GM18505 (cell line): ENCODE measurements around the gene LAS1L.
A peak's percentile ranks its signal among the peaks of the same experiment; 100 is the strongest.
"Not testable (repeated sequence)": the region's sequence is repeated elsewhere in the genome, so short reads cannot be mapped to it uniquely, and the experiment has no call there.

Experiments
- ATAC-seq: cut with Tn5 transposase; IDR thresholded peaks from one replicate; pipeline ENCODE4 v1.9.1; 2021; ENCODE audit not compliant: unreplicated experiment
- POLR2A ChIP-seq: IDR thresholded peaks from 4 replicates; pipeline ENCODE4 v1.6.1; 2011; ENCODE audit warnings: borderline replicate concordance; ENCODE audit not compliant: insufficient read depth, insufficient read length; ENCODE audit errors: extremely low read depth

LAS1L gene

DNA sequence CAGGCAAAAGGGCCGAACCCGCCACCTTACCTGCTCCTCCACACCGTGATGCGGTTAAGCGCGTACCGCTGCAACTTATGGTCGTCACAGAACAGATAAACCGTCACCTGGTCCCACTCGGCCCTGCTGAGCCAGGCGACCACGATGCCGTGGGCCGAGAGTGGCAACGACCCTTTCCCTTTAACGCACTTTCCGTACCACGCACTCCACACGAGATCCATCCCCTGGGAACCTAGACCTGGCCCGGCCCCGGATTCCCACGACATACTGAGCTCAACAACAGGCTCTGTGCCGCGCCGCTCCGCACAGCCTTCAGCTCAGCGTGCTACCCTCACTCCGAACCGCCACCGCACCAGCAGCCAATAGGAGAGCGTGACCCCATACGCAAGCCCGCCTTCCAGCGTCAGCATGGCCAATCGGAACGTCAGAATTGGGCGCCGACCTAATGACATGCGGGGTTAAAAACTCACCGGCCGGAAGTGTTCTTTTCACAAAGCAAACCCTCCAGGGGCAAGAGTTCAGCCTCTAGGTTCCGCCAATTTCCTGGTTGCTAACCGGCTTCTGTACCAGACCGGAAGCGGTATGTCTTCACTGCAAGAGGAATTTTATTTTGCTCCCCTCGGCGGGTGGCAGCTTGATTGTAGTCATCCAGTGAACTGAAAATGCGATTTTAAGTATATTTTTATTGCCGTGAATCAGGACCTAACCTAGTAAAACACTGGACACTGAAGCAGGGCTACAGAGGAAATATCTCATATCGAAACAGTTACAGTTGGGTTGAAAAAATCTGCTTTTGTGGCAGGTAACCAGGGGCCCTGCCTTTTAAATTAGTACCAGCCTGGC is at the start of gene LAS1L:
LAS1L (minus strand) TSS at position 338 of the 843 bp plus-strand sequence; CDS start at position 266, 72 bp downstream.
- peak; percentile 99 for ATAC-seq
- TF ChIP-seq POLR2A, result peak; percentile 73

- no peak for TF ChIP-seq POLR2A
- no peak for ATAC-seq
Observed at GRCh38 chrX:65582450-65583082, 48.0 kb upstream of the LAS1L start.

DNA sequence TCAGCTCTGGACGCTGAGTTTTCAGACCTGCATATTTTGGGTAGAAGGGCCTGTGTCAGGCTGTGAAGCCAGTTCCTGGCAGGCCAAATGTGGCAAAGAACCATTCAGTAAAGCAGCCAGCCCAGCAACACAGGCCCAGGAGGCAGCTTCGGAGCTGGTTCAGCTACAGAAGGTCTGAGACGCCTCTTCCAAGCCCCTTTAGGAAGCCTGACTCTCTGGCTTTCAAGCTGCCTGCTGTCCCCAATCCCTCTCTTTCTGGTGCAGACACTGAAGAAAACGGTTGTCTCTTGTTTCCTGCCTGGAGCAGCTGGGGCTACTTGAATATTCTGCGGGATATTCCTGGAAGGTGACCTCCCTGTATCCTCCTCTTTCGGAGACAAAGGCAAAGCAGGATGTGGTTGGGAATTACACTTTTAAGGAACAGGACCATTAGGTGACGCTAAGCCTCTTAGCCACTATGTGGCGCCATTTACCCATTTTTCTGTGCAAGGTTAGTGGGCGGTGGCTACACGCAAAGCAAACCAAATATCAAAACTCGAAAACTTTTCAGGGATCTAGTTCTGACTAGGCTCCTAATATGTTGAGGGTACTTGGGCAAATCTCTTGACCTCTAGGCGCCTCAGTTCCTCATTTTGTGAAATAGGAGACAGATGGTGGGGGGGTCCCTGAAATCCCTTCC is 47.2 kb upstream of the LAS1L start:
- ATAC-seq, result peak; percentile 86
- no peak for TF ChIP-seq POLR2A

DNA sequence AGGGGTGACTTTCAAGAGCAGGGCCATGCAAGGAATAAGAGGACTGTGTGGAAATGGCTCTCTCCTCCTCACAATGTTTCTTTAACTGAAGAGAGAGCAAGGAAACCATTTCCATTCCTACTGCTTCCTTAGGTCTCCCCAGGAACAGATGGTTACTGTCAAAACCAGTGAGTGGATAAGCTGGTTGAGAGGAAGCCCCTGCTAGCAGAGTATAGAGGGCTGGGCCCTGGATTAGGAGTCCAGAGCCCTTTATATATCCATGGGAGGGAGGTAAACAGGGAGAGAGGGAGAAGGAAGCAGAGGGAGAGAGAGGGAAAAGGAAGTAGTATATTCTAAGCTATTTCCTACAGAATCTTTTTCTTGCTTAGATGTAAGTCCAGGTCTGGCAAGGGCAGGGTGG is 43.8 kb upstream of the LAS1L start:
- no peak for ATAC-seq
- no peak for TF ChIP-seq POLR2A

DNA sequence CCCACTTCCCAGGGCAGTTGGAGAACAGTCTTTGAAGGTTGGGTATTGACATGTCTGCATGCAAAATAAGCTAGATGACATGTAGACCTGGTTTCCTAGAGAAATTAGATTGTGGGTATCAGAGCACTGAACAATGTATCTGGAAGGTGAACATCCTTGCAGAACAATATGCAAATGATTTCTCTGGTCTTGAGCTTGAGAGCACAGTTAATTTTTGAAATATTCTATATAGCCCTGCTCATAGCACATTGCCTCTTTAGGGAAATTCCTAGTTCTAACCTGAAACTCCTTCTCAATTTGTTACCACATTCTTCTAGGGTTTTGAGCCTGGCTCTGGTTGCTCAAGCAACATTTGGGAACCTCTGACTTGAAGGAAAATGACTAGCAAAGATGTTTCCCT is 41.6 kb upstream of the LAS1L start:
- no peak for ATAC-seq
- no peak for TF ChIP-seq POLR2A

GRCh38 chrX:65575022-65575421 is 40.4 kb upstream of the LAS1L start:
- TF ChIP-seq POLR2A, result no peak
- no peak for ATAC-seq

DNA sequence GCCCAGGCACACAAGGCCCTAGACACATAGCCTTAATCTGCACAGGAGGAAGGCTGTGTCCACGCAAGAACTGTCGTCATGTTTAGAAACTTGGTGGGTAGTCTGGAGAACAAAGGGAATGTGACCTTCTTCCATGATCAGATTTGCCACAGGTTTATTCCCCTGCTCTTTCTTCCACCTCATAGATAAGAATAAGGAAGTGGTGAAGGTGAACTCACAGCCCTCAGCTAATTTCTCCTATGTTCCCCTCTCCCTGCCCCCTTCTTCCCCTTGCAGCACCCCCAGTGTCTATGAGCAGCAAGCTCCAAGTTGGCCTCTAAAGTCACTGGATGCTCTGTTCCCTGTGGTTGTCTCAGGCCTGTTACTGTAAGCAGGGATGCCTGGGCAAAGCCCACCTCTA is 39.8 kb upstream of the LAS1L start:
- no peak for ATAC-seq
- TF ChIP-seq POLR2A, result no peak

GRCh38 chrX:65572971-65573370 is 38.4 kb upstream of the LAS1L start:
- TF ChIP-seq POLR2A, result no peak
- no peak for ATAC-seq

DNA sequence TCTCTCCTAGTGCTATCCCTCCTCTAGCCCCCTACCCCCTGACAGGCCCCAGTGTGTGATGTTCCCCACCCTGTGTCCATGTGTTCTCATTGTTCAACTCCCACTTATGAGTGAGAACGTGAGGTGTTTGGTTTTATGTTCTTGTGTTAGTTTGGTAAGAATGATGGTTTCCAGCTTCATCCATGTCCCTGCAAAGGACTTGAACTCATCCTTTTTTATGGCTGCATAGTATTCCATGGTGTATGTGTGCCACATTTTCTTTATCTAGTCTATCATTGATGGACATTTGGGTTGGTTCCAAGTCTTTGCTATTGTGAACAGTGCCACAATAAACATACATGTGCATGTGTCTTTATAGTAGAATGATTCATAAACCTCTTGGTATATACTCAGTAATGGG is 28.3 kb upstream of the LAS1L start:
- ATAC-seq, result not testable (repeated sequence)

DNA sequence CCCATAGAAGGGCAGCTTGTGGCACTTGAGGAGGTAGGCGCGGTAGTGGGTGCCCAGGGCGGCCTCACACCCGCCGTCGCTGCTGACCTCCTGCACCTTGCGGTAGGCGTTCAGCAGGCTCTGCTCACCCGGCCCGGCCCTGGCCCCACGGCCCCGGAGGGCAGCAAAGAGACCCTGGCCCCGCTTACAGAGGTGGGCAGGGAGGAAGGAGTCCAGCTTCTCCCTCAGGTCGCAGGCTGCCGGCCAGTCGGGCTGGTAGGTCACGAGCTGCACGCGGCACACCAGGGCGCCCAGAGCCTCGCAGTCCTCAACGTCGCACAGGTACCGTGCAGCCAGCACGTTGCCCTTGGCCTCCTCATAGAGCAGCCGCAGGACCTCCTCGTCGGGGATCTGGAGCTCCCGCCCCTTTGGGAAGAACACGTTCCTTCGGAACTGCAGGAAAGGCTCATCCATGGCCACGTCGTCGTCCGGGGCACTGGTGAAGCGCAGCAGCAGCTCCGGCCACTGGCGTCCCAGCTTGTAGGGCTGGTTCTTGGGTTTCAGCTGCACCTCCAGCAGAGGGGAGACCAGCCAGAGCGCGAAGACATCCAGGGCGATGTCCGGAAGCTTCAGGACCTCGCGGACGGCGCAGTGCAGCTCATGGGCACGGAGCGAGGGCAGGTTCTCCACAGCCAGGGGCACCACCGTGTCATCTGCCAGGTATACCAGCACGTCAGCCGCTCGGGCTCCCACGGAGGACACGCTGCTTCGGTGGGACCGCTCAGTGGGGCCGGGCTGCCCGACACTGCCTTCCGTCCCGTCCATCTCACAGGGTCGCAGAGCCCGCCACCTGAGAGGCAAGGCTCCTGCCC is 17.1 kb upstream of the LAS1L start:
- ATAC-seq, result no peak

DNA sequence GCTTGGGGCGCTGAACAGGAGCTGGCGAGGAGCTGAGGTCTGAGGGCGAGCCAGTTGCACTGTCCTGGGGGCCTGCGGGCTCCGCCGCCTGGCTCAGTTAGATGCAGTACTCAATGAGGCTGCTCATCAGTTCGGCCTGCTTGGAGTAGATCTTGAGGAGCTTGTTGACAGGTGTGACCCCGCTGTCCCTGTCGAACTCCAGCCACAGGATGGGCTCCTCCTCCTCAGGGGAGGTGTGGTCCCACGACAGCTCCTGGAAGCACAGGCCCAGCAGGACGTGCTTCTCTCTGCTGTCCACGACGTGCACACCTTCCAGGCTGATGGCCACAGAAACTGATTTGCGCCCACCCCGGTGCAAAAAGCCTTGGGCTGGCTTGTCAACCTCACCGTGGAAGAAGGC is 16.5 kb upstream of the LAS1L start:
- no peak for ATAC-seq
- no peak for TF ChIP-seq POLR2A

More for the DNA sequence above, 17.1 kb upstream of the LAS1L start:
- no peak for TF ChIP-seq POLR2A

GRCh38 chrX:65545456-65545855 is 10.9 kb upstream of the LAS1L start:
- ATAC-seq, result no peak

DNA sequence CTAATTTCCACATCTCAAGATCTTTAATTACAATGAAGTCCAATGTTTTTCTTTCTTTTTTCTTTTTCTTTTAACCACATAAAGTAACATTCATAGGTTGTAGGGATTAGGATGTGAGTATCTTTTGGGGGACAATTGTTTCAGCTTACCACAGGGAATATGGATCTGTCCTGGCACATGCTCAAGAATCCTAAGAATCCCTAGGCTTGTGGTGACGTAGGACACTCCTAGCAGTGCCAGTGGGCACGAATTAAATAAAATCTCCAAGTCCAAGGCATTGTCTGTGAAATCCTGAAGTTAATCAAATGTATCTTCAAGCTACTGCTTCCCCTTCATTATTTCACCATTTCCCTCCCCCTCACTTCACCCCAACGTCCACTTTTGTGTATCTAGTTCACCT is 2.6 kb upstream of the LAS1L start:
- no peak for TF ChIP-seq POLR2A
- ATAC-seq, result no peak

More at GRCh38 chrX:65545456-65545855, 10.9 kb upstream of the LAS1L start:
- TF ChIP-seq POLR2A, result no peak

GRCh38 chrX:65536291-65536690 is 1.7 kb upstream of the LAS1L start:
- no peak for ATAC-seq
- no peak for TF ChIP-seq POLR2A

GRCh38 chrX:65532016-65532415 is 2.6 kb downstream of the LAS1L start:
- no peak for TF ChIP-seq POLR2A
- no peak for ATAC-seq
